ENCODE results near the gene SH3PXD2A. TPM values are rescaled to one million over a fixed set of nuclear protein-coding genes. Genes with fewer than 3 reads are reported as not detected.
"Not testable (repeated sequence)": the region's sequence is repeated elsewhere in the genome, so short reads cannot be mapped to it uniquely, and the experiment has no call there.

The SH3PXD2A gene
- total RNA-seq, 1 experiment from 2014 or later: 13.2 TPM

GRCh38 chr10:103635580-103635979 lies 219.8 kb downstream of the SH3PXD2A start:
- no peak for TF ChIP-seq CTCF (IDR thresholded peaks at IDR 0.05; ENCODE audit: unreplicated experiment)
- intact Hi-C loops (cut with micrococcal nuclease): no loop called here
- H3K4me3 Mint-ChIP-seq (ENCODE audit: unreplicated experiment): no peak overlapping the region
- ChIA-PET POLR2A (no interaction called here), CTCF (no interaction called here)
- no peaks in the 10 kb centered on the region for H3K9me3 Mint-ChIP-seq (ENCODE audit: unreplicated experiment)
- peaks cover 7% of the 10 kb centered on the region for H3K36me3 Mint-ChIP-seq (ENCODE audit: insufficient read depth, unreplicated experiment)
- no peaks in the 10 kb centered on the region for H3K4me1 Mint-ChIP-seq (ENCODE audit: insufficient read depth, unreplicated experiment)
- no TSS peak for BruUV-seq (replicated peaks)
- no peaks in the 10 kb centered on the region for H3K27me3 Mint-ChIP-seq (ENCODE audit: insufficient read depth, unreplicated experiment)
- H3K27ac Mint-ChIP-seq (ENCODE audit: low read depth, unreplicated experiment): no peak overlapping the region
- DNase-seq (ENCODE audit: unreplicated experiment): no peak

DNA sequence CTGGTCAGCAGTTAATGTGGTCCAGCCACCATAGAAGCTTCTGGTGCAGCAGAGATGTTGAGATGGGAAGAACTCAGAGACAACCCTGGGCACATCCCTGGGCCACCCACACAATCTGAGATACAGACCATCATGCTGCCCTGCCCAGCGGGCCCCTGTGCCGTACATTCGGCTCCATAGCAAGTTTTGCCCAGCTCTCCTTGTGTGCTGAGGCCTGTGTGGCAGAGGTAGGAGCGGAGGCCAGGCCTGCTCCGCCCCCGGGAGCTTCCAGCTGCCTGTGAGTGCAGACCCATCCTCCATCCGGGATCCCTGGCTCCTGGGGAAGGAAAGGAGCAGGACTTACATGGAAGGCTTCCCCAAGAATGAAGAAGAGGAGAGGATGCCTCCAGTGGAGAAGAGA lies 221.5 kb downstream of the SH3PXD2A start:
- no peak for DNase-seq (ENCODE audit: unreplicated experiment)
- Mint-ChIP-seq H3K36me3 (ENCODE audit: insufficient read depth, unreplicated experiment) (peaks cover 7% of the 10 kb centered on the region), H3K27ac (ENCODE audit: low read depth, unreplicated experiment) (no peak overlapping the region), H3K4me1 (ENCODE audit: insufficient read depth, unreplicated experiment) (no peaks in the 10 kb centered on the region), H3K9me3 (ENCODE audit: unreplicated experiment) (no peaks in the 10 kb centered on the region), H3K27me3 (ENCODE audit: insufficient read depth, unreplicated experiment) (no peaks in the 10 kb centered on the region), H3K4me3 (ENCODE audit: unreplicated experiment) (no peak overlapping the region)
- CTCF ChIA-PET: interaction anchor here (0.7 to 0.8 kb wide), 2 partner anchors 31 to 52 kb away, joined by 3 read pairs; no protein-coding TSS in a partner anchor
- TF ChIP-seq CTCF (IDR thresholded peaks at IDR 0.05; ENCODE audit: unreplicated experiment): no peak
- POLR2A ChIA-PET: no interaction called here
- intact Hi-C loops (cut with micrococcal nuclease): no loop called here
- BruUV-seq (replicated peaks): no TSS peak

DNA sequence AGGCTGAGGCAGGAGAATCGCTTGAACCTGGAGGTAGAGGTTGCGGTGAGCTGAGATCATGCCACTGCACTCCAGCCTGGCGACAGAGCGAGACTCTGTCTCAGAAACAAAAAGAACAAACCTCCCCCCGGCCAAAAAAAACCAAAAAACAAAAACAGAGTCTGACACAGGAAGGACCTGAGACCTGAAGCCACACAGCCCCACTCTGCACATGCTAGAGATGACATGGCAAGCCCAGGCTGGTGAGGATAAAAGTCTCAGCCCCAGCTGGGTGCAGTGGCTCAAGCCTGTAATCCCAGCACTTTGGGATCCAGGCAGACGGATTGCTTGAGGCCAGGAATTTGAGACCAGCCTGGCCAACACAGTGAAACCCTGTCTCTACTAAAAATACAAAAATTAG lies 222.5 kb downstream of the SH3PXD2A start:
- H3K9me3 Mint-ChIP-seq (ENCODE audit: unreplicated experiment); H3K4me3 Mint-ChIP-seq (ENCODE audit: unreplicated experiment); DNase-seq (ENCODE audit: unreplicated experiment); H3K36me3 Mint-ChIP-seq (ENCODE audit: insufficient read depth, unreplicated experiment); H3K4me1 Mint-ChIP-seq (ENCODE audit: insufficient read depth, unreplicated experiment); H3K27ac Mint-ChIP-seq (ENCODE audit: low read depth, unreplicated experiment); intact Hi-C loops (cut with micrococcal nuclease); CTCF ChIA-PET; POLR2A ChIA-PET; BruUV-seq (replicated peaks); H3K27me3 Mint-ChIP-seq (ENCODE audit: insufficient read depth, unreplicated experiment): not testable (repeated sequence)

- Mint-ChIP-seq H3K36me3 (ENCODE audit: insufficient read depth, unreplicated experiment) (peaks cover 14% of the 10 kb centered on the region), H3K4me3 (ENCODE audit: unreplicated experiment) (no peak overlapping the region), H3K27ac (ENCODE audit: low read depth, unreplicated experiment) (no peak overlapping the region), H3K9me3 (ENCODE audit: unreplicated experiment) (no peaks in the 10 kb centered on the region), H3K27me3 (ENCODE audit: insufficient read depth, unreplicated experiment) (no peaks in the 10 kb centered on the region), H3K4me1 (ENCODE audit: insufficient read depth, unreplicated experiment) (no peaks in the 10 kb centered on the region)
- DNase-seq (ENCODE audit: unreplicated experiment): no peak
- TF ChIP-seq CTCF (IDR thresholded peaks at IDR 0.05; ENCODE audit: unreplicated experiment): no peak
- ChIA-PET CTCF (no interaction called here), POLR2A (no interaction called here)
- no TSS peak for BruUV-seq (replicated peaks)
- intact Hi-C loops (cut with micrococcal nuclease): no loop called here
Measured at GRCh38 chr10:103632247-103632642, 223.1 kb downstream of the SH3PXD2A start.

DNA sequence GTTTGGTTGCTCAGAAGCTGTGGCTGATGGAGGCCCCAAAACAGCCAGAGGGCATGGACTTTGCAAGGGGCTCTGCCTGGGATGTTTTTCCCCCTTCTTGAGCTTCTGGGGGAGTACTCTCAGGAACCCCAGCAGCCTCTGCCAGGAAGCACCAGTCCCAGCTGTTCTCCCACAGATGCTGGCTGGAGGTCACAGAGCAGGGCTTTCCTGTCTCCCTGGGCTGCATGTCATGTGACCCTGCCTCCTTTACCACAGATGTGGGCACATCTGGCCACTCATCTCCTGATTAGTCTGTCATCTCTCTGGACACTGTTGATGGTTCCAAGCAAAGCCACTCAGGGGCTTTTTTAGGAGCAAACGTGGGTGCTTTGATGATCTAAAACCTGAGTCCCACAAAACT lies 225.2 kb downstream of the SH3PXD2A start:
- POLR2A ChIA-PET: no interaction called here
- no TSS peak for BruUV-seq (replicated peaks)
- Mint-ChIP-seq H3K27ac (ENCODE audit: low read depth, unreplicated experiment) (no peak overlapping the region), H3K27me3 (ENCODE audit: insufficient read depth, unreplicated experiment) (no peaks in the 10 kb centered on the region), H3K9me3 (ENCODE audit: unreplicated experiment) (no peaks in the 10 kb centered on the region), H3K4me3 (ENCODE audit: unreplicated experiment) (no peak overlapping the region), H3K36me3 (ENCODE audit: insufficient read depth, unreplicated experiment) (peaks cover 14% of the 10 kb centered on the region), H3K4me1 (ENCODE audit: insufficient read depth, unreplicated experiment) (no peaks in the 10 kb centered on the region)
- no peak for TF ChIP-seq CTCF (IDR thresholded peaks at IDR 0.05; ENCODE audit: unreplicated experiment)
- DNase-seq (ENCODE audit: unreplicated experiment): no peak
- intact Hi-C loops (cut with micrococcal nuclease): no loop called here
- CTCF ChIA-PET: interaction anchor here (1.1 kb wide), 1 partner anchor 57 kb away, joined by 4 read pairs; no protein-coding TSS in a partner anchor

Measured in MCF 10A (cell line).